ENCODE results near the gene TIGD6. TPM values are rescaled to one million over a fixed set of nuclear protein-coding genes. Genes with fewer than 3 reads are reported as not detected.

Gene TIGD6
- total RNA-seq, 1 donor: 4.7 TPM

GRCh38 chr5:150009671-150010387 lies 9.4 kb upstream of the TIGD6 start:
- TF ChIP-seq, protein P1, sequence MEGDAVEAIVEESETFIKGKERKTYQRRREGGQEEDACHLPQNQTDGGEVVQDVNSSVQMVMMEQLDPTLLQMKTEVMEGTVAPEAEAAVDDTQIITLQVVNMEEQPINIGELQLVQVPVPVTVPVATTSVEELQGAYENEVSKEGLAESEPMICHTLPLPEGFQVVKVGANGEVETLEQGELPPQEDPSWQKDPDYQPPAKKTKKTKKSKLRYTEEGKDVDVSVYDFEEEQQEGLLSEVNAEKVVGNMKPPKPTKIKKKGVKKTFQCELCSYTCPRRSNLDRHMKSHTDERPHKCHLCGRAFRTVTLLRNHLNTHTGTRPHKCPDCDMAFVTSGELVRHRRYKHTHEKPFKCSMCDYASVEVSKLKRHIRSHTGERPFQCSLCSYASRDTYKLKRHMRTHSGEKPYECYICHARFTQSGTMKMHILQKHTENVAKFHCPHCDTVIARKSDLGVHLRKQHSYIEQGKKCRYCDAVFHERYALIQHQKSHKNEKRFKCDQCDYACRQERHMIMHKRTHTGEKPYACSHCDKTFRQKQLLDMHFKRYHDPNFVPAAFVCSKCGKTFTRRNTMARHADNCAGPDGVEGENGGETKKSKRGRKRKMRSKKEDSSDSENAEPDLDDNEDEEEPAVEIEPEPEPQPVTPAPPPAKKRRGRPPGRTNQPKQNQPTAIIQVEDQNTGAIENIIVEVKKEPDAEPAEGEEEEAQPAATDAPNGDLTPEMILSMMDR (IDR thresholded peaks at IDR 0.05; ENCODE audit: insufficient read depth, low read depth, low read length): no peak
- peak; percentile 60 for DNase-seq (ENCODE audit: low read depth)

DNA sequence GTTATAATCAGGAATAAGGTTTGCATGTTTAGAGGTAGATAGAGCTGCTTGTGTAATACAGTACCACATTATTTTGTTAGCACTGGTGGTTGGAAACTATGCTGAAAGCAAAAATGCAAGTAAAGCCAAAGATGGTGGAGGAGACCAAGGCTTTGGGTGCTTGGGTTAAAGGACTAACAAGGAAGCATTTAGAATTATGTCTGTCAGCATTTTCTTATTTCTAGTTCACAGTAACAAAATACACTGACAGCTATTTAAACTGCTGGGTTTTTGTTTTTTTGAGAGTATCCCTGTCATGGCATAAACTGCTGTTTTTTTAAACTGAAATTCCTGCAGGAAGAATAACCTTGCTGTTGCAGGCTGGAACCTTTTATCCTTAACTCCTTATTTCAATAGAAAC lies 6.6 kb upstream of the TIGD6 start:
- no peak overlapping the region for H3K4me3 ChIP-seq (ENCODE audit: low read depth, low read length)
- TF ChIP-seq, protein P1 (IDR thresholded peaks at IDR 0.05; ENCODE audit: insufficient read depth, low read depth, low read length): no peak
- no peak for DNase-seq (ENCODE audit: low read depth)

More at GRCh38 chr5:150009671-150010387, 9.4 kb upstream of the TIGD6 start:
- H3K4me3 ChIP-seq (ENCODE audit: low read depth, low read length): no peak overlapping the region

DNA sequence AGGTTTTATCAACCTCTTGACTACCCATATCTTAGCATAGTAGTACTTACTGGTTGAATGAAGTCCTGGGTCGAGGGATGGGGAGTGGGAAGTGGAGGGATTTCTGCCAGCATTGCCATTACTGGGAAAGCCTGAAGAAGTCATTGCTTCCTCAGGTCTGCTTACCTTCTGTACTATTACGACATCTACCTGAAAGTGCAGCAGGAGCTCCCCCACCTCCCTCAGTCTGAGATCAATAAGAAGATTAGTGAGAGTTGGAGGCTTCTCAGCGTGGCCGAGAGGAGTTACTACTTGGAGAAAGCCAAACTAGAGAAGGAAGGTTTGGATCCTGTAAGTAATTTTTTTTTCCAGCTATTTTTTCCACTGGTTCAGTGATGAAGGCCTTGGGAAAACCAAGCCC lies 5.9 kb upstream of the TIGD6 start:
- no peak for DNase-seq (ENCODE audit: low read depth)
- no peak overlapping the region for H3K4me3 ChIP-seq (ENCODE audit: low read depth, low read length)
- TF ChIP-seq, protein P1 (IDR thresholded peaks at IDR 0.05; ENCODE audit: insufficient read depth, low read depth, low read length): no peak

DNA sequence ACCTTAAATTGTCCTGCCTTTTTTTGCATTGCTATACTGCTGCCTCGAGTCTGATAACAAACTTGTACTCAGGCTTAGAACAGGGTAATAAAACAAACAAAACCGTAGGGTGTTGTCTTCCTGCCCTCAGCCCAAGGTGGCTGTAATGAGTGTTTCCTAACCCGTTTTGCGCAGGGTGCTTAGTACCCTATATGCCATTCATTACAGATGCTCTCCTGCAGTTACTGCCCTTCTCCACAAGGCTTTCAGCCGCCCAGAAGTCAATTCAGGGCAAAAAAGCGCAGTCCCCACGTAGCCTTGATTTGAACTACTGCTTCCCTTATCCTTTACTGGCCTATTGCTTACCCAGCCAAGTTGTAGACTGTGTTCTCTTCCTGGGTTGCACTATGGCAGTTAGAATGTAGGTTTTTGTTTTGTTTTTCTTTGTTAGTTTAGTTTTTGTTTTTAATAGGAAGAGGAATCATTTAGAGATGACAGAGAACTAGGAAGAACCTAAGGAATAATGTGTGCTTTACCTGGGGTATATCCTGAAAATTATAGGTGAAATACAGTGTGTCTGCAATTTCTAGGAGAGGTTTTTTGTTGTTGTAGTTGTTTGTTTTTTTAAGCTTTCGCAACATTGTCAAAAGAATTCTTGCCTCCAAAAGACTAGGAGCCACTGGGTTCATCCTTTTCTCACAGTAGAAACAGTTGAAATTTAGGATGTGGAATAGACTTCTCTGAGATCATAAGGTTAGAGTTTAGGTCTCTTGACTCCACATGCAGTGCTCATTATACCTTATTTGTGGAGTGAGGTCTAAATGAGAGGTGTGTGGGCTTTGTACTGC lies 1.4 kb upstream of the TIGD6 start:
- peak; percentile 85 for DNase-seq (ENCODE audit: low read depth)
- TF ChIP-seq, protein P1 (IDR thresholded peaks at IDR 0.05; ENCODE audit: insufficient read depth, low read depth, low read length): peak; percentile 73

GRCh38 chr5:150000990-150001659 lies 671 bp upstream of the TIGD6 start:
- H3K4me3 ChIP-seq (ENCODE audit: low read depth, low read length): peak overlapping the region; percentile 95
- TF ChIP-seq, protein P1 (IDR thresholded peaks at IDR 0.05; ENCODE audit: insufficient read depth, low read depth, low read length): no peak
- DNase-seq (ENCODE audit: low read depth): peak; percentile 57

More for the DNA sequence above, 1.4 kb upstream of the TIGD6 start:
- peak overlapping the region; percentile 95 for H3K4me3 ChIP-seq (ENCODE audit: low read depth, low read length)

DNA sequence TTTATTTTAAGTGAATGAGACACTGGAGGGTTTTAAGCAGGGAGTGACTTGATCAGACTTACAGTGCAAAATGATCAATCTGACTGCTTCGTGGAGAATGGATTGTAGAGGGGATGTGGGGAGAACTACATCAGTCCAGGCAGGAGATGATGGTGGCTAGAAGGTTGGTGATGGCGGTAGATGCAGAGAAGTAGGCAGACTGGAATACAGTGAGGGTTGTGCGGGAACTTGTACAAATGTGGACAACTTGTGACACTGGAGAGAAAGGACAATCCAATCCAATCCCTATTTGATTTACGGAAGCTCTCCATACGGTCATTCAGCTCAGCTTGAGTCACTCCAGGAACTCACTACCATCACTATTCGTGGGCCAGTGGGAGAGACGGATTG lies 593 bp downstream of the TIGD6 start:
- no peak for DNase-seq (ENCODE audit: low read depth)
- TF ChIP-seq, protein P1 (IDR thresholded peaks at IDR 0.05; ENCODE audit: insufficient read depth, low read depth, low read length): no peak
- peak overlapping the region; percentile 95 for H3K4me3 ChIP-seq (ENCODE audit: low read depth, low read length)
